Adipocyte (in vitro differentiated cells): ENCODE results near the gene LOXL4.
A peak's percentile ranks its signal among the peaks of the same experiment; 100 is the strongest.

ENCODE experiments used
- DNase-seq: peaks from one replicate; pipeline ENCODE4 v3.0.0-alpha.2; 2015; ENCODE audit warnings: low read depth
- H3K27me3 ChIP-seq: replicated peaks from 2 replicates; pipeline ENCODE4 v1.7.0; 2013; ENCODE audit warnings: mild to moderate bottlenecking, low read length, moderate library complexity; ENCODE audit not compliant: control insufficient read depth, insufficient read depth
- H3K36me3 ChIP-seq: 2 replicates; pipeline ENCODE4 v1.7.0; 2013; ENCODE audit warnings: low read length, mild to moderate bottlenecking, moderate library complexity; ENCODE audit not compliant: control insufficient read depth, insufficient read depth, severe bottlenecking
- H3K4me1 ChIP-seq: 2 replicates; pipeline ENCODE4 v1.7.0; 2013; ENCODE audit warnings: mild to moderate bottlenecking, low read length, moderate library complexity; ENCODE audit not compliant: control insufficient read depth, insufficient read depth
- H3K4me3 ChIP-seq: 2 replicates; pipeline ENCODE4 v1.7.0; 2013; ENCODE audit warnings: mild to moderate bottlenecking, low read length, moderate library complexity
- H3K9ac ChIP-seq: 2 replicates; pipeline ENCODE4 v1.7.0; 2013; ENCODE audit warnings: mild to moderate bottlenecking, low read length, moderate library complexity
- H3K9me3 ChIP-seq: 2 replicates; pipeline ENCODE4 v1.7.0; 2013; ENCODE audit warnings: mild to moderate bottlenecking, low read length, moderate library complexity; ENCODE audit not compliant: control insufficient read depth

The LOXL4 gene

GRCh38 chr10:98267894-98268693 lies at the start of gene LOXL4:
Gene LOXL4, minus strand, starts transcription at chr10:98268194. Its CDS starts 5,175 bp downstream, at chr10:98263019.
- Histone ChIP-seq H3K36me3 (no peaks in the 10 kb centered on the region), H3K9ac (peak within 1 kb of the TSS; percentile 82), H3K4me1 (peaks cover 25% of the 10 kb centered on the region), H3K27me3 (peaks cover 4% of the 10 kb centered on the region), H3K9me3 (no peaks in the 10 kb centered on the region), H3K4me3 (peak within 1 kb of the TSS; percentile 76)
- DNase-seq = peak; percentile 64

DNA sequence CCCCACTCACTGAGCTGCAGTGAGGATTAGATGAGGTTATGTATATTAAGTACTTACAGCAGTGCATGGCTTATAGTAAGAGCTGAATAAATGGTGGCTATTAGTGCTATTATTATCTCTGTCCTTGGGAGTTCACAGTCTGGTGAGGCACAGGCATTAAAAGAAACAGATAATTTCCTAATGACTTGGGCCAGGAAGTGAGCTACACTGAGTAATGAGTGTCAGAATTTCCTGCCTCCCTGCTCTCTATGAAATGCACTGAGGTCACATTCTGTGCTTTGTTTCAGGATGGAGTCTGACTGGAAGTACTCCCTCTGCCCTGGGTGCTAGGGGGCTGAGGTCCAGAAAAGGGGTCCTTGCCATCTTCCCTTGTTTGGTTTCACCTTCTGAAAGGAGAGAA lies 48.7 kb upstream of the LOXL4 start:
- Histone ChIP-seq H3K9ac (no peak overlapping the region), H3K4me1 (peaks cover 32% of the 10 kb centered on the region), H3K27me3 (no peaks in the 10 kb centered on the region), H3K4me3 (no peak overlapping the region), H3K9me3 (no peaks in the 10 kb centered on the region), H3K36me3 (no peaks in the 10 kb centered on the region)
- peak; percentile 40 for DNase-seq

GRCh38 chr10:98316170-98316569 lies 48.2 kb upstream of the LOXL4 start:
- Histone ChIP-seq H3K9ac (no peak overlapping the region), H3K36me3 (no peaks in the 10 kb centered on the region), H3K4me3 (no peak overlapping the region), H3K9me3 (no peaks in the 10 kb centered on the region), H3K27me3 (no peaks in the 10 kb centered on the region), H3K4me1 (peaks cover 32% of the 10 kb centered on the region)
- no peak for DNase-seq

- Histone ChIP-seq H3K4me1 (peaks cover 32% of the 10 kb centered on the region), H3K9ac (no peak overlapping the region), H3K9me3 (no peaks in the 10 kb centered on the region), H3K27me3 (no peaks in the 10 kb centered on the region), H3K36me3 (no peaks in the 10 kb centered on the region), H3K4me3 (no peak overlapping the region)
- peak; percentile 84 for DNase-seq
Measured at GRCh38 chr10:98314532-98315284, 46.7 kb upstream of the LOXL4 start.

- DNase-seq = no peak
- H3K36me3 ChIP-seq = no peaks in the 10 kb centered on the region
- no peaks in the 10 kb centered on the region for H3K27me3 ChIP-seq
- no peak overlapping the region for H3K9ac ChIP-seq
- peaks cover 37% of the 10 kb centered on the region for H3K4me1 ChIP-seq
- no peak overlapping the region for H3K4me3 ChIP-seq
- H3K9me3 ChIP-seq = no peaks in the 10 kb centered on the region
Measured at GRCh38 chr10:98313598-98313997, 45.6 kb upstream of the LOXL4 start.

- no peak overlapping the region for H3K4me3 ChIP-seq
- no peaks in the 10 kb centered on the region for H3K9me3 ChIP-seq
- DNase-seq = no peak
- H3K36me3 ChIP-seq = no peaks in the 10 kb centered on the region
- H3K9ac ChIP-seq = no peak overlapping the region
- H3K27me3 ChIP-seq = no peaks in the 10 kb centered on the region
- peaks cover 37% of the 10 kb centered on the region for H3K4me1 ChIP-seq
Measured at GRCh38 chr10:98312822-98313221, 44.8 kb upstream of the LOXL4 start.

GRCh38 chr10:98312349-98312748 lies 44.4 kb upstream of the LOXL4 start:
- Histone ChIP-seq H3K27me3 (no peaks in the 10 kb centered on the region), H3K9ac (no peak overlapping the region), H3K4me1 (peaks cover 37% of the 10 kb centered on the region), H3K4me3 (no peak overlapping the region), H3K9me3 (no peaks in the 10 kb centered on the region), H3K36me3 (no peaks in the 10 kb centered on the region)
- DNase-seq = no peak

- no peak overlapping the region for H3K4me3 ChIP-seq
- no peaks in the 10 kb centered on the region for H3K27me3 ChIP-seq
- no peak for DNase-seq
- no peaks in the 10 kb centered on the region for H3K36me3 ChIP-seq
- H3K4me1 ChIP-seq = peaks cover 22% of the 10 kb centered on the region
- no peak overlapping the region for H3K9ac ChIP-seq
- H3K9me3 ChIP-seq = no peaks in the 10 kb centered on the region
Measured at GRCh38 chr10:98310701-98311100, 42.7 kb upstream of the LOXL4 start.

DNA sequence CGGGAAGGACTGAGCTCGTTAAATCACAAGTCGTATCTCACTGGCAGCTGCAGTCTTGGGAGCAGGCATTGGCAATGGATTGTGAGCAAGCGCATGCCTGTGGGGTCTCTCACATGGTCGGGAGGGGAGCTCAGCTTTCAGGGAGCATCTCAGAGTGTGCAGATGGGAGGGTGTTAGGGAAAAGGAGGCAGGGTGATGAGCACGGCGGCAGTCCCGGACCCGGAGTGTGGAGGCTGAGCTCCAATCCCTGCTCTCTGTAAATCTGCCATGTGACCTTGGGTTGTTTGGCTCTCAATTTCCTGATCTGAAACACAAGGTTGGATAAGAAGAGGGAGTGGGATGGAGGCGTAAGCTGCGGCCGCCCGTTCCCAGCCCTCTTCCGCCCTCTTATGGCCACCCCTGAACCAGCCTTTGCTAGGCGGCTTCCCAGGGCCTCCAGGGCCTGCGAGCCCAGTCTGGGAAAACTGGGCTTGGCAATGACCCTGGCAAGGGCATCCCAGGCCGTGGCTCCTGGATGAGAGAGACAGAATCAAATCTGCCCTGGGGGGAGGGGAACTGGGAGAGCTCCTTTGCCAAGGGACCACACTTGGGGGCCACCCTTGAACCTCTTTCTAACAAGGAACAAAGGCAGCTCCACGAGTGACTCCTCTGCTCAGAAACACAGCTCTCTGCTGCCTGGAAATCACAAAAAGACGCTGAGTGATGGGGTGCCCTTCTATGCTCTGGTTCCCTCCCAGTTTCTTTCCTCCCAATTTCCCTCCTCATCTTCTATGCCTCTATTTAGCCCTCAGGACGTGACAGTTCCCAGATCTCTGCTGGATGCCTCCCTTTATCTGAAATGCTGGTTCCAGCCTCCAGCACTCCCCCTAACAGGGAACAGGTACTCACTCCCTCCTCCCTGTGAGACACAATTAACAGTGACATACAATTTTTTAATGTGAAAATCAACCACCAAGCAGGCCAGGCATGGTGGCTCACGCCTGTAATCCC lies 41.7 kb upstream of the LOXL4 start:
- Histone ChIP-seq H3K9me3 (no peaks in the 10 kb centered on the region), H3K4me1 (peaks cover 13% of the 10 kb centered on the region), H3K4me3 (peak overlapping the region; percentile 46), H3K27me3 (no peaks in the 10 kb centered on the region), H3K36me3 (no peaks in the 10 kb centered on the region), H3K9ac (peak overlapping the region; percentile 13)
- DNase-seq = peak; percentile 90

GRCh38 chr10:98308669-98309365 lies 40.8 kb upstream of the LOXL4 start:
- H3K4me1 ChIP-seq = peaks cover 5% of the 10 kb centered on the region
- H3K9me3 ChIP-seq = no peaks in the 10 kb centered on the region
- peaks cover 5% of the 10 kb centered on the region for H3K27me3 ChIP-seq
- H3K9ac ChIP-seq = peak overlapping the region; percentile 13
- no peaks in the 10 kb centered on the region for H3K36me3 ChIP-seq
- DNase-seq = no peak
- peak overlapping the region; percentile 46 for H3K4me3 ChIP-seq
